DMS153 (cell line): Measurements from ENCODE around the gene OBSL1.

Experiments used
- DNase-seq: peaks from one replicate; lab custom pipeline; 2025; lab: John Stamatoyannopoulos, UW

Gene OBSL1

DNA sequence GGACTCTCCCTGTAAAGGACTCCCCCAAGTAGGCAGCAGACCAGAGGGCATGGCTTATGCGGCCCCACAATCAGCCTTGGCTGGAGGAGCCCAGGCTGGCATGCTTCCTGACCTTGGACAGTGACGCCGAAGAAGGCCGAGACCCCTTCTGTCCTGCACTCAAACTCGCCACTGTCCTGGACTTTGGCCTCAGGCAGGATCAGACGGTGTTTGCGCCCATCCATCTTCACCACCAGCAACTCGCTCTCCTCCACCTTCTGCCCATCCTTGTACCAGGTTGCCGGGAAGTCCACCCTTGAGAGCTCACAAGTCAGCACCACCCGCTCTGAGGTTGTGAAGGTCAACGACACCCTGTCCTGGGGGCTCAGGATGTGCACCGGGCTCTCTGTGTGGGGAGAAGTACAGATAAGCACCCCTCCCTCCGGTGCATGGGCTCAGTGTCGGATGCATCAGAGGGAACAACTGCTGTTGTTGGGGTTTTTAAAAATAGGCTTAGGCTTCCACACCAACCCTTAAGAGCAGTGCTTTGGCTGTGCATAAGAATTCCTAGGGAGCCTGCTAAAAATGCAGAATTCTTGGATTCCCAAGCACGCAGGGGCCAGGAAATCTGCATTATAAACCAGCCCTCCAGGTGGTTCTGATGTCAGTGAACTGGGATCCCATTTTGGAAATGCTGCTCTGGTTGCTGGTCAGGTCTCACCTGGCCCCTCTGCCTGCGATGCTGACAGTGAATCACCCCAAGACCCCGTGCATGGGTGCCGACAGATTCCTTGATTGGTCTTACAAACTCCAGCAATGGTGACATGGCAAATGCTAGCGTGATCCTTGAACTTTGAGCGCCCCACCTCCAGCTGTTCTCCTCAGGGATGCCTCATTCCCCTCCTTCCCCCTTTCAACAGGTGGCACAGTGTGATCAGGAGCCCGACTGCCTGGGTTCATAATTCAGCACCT is 5.9 kb downstream of the OBSL1 start:
- DNase-seq: no peak

DNA sequence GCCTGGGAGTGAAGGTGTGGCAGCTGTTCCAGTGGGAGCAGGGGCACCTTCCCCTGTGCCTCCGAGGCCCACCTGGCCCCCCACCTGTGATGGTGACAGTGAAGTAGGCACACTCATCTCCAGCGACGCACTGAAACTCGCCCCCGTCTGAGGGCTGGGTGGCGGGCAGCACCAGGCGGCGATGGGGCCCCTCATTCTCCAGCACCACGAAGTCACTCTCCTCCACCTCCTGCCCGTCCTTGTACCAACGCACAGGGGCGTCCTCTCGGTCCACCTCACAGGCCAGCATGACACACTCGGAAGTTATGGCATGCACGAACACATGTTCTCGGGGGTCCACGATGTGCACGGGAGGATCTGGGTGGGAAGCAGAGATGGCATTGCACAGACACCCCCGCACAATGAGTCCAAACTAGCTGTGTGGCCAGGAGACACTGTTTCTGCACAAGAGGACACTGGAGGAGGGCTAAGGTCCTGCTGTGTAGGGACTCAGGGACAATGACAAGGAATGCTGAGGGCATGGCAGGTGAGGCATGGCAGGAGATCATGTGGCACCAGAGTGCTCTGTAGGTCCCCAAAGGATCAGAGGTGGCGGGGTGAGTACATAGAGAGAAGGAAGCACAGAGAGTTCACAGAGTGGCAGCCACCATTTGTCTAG is 7.9 kb downstream of the OBSL1 start:
- DNase-seq: no peak

DNA sequence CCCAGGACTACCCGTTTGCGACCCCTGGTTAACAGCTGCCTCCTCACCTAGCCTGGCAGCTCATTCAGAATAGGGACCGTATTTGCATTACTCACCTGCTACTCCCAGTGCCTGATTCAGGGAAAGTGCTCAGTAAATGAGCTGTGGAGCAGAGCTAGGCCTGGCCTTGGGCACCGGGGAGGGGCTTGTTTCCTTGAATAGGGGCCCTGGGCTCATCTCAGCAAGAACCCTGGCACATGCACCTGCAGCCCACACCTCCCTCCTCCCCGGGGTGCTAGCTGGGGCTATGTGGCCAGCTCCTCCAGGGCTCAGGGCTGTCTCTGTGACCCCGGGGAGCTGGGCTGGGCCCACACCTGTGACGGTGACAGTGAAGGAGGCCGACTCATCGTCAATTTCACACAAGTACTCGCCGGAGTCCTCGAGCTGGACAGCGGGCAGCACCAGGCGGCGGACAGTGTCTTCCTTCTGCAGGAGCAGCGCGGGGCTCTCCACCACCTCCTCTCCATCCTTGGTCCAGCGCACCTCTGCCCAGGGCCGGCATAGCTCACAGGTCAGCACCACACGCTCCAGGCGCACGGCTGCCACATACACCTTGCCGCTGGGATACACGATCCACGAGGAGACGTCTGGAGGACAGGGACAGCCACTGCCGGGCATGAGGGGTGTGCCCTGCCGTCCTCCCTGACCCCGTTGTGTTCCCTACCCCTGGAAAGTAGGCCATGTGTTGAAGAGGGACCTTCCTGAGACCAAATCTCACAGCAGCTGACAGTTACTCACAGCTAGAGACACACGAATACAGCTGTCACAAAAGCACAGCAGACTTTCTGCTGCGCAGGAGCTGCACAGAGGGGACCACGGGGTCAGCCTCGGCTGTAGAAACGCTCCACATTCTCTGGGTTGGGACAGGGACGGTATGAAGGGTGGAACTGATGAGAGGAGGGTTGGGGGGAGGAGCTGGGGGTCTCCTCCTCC is 9.0 kb downstream of the OBSL1 start:
- no peak for DNase-seq

DNA sequence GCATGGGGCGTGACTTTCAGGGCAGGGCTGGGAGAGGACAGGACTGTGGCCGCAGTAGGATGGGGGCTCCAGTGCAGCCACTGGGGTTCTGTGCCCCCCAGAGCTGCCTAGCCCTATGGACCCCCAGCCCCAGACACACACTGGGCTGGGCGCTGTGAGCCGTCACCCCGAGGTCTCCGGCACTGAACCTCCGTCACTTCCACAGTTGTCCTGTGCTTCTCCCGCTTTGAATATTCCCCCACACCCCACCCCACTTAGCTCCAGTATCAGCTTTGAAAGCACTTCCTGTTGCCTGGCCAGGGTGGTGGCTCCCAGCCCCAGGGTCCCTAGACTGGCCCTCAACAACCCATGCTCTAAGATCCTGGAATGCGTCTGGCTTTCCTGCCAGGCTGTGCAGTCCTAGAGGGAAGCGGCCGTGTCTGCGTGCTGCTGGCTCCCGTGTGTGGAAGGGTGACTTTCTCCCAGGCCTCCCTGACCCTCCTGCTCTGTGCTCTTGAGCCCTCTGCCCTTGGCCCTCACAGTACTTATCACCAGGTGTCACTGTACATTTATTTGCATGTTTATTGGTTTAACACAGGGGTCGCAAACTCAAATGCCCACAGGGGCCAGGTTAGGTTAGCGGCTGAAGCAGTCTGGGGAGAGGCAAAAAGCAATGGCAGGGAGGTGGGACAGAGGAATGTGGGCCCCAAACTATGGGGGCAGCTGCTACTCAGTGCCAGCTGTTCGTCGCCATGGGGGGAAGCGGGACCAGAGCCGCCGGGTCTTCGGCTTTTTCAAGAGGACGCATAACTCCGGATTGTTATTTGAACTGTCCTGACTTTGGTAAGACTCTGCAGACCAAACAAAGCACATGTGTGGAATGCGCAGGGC is 9.9 kb downstream of the OBSL1 start:
- DNase-seq: no peak

DNA sequence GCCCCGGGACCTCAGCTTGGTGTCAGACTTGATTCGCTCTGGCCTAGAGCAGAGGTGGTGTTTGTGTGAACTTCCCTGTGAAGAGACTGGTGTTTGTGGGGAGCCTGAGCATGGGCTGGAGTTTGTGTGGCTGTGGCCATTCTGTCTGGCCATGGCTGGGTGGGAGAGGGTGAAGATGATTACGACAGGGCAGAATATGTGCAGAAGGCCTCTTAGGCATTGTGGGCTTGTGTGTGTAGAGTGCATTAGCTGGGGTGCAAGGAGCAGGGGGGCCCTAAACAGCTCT is 10.5 kb downstream of the OBSL1 start:
- DNase-seq: no peak

DNA sequence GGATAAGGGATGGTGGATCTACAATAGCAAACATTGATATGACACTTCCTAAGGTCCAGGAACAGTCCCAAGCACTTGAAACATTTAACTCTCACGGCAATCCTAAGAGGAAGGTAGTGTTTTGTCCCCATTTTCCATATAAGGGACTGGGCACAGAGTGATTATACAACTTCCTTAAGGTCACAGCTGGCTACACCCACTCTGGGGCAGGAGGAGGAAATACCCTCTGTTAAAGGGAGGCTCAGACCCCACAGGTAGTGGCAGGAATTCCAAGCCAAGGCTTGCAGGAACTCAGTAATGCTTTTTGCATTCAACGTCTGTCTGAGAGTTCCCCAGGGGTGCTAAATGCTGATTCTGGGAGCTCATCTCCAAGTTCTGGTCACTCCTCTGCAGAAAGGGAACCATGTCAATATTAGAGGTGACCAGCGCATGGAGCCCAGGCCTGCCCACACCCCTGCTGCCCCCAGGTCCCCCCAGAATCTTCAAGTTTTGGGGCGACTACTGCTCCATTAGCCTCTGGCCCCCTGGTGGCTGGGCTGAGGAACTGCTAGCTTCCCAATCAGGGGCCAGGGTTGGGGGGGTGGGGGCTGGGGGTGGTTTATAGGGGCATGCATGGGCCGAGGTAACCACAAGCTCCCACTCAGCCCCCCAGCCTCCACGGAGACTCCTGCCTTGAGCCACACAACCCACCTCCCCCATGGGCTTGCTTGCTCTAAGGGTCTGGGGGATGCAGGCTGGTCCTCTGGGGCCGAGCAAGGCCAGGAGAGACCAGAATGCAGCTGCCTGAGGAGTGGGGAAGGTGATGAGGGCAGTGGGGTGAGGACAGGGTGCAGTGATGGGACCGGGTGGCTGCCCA is 11.1 kb downstream of the OBSL1 start:
- DNase-seq: no peak

DNA sequence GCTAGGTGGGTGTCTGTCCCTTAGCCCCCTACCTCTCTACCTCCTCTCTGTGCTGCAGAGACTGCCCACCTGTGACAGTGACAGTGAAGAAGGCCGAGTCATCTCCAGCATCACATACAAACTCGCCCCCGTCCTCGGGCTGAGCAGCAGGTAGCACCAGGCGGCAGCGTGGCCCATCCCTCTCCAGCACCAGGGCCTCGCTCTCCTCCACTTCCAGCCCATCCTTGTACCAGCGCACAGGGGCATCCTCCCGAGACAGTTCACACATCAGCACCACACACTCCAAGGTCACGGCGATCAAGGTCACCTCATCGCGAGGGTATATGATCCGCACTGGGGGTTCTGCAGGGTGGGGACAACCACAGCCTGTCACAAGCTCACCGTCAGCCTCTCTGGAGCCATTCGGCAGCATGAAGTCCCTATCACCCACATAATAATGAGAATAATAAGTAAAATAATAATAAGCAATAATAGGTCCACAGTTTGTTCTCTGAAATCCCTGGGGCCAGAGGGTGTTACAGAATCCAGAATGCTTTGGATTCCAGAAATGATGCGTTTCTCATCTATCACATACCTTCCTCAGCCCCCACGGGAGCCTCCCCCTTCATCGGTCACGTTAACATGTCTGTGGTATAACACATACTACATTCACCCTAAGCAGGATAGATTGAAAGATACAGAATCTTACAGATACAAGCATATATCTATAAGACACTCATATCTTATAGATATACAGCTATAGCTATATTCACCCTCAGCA is 12.0 kb downstream of the OBSL1 start:
- no peak for DNase-seq

DNA sequence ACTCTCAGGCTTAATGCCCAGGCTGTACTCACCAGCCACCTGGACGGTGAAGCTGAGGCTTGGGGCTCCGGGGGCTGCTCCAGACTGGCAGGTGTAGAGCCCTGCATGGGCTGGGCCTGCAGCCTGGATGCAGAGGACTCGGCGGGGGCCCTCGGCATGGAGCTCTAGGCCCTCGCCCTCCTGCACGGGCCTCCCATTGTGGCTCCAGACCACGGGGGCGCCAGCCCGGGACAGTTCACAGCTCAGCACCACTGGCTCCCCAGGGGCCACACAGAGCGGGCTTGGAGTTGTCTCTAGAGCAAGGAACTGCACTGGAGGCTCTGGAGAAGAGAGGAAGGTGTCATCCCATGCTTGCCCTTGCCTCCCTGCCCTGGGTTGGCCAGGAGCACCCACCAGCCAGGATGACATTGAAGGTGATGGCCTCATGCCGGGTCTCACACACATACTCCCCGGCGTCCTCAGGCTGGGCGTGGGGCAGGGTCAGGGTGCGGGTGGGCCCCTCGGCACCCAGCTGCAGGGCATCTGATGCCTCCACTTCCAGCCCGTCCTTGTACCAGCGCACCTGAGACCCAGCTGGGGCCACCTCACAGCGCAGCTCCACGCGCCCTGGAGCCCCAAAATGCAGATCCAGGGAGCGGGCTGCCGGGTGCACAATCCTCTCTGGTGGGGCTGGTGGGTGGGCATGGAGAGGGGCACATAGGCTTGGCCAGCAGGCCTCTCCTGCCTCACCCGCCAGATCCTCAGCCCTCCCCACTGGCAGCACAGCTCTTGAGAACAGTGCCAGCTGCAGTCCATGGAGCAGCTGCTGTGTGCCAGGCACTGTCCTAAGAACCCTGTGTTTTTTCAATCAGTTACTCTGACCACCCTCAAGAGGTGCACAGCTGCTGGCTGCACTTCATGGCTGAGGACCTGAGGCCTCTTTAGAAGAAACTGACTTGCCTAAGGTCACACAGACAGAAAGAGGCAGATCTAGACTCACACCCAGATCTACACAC is 13.3 kb downstream of the OBSL1 start:
- DNase-seq: no peak

DNA sequence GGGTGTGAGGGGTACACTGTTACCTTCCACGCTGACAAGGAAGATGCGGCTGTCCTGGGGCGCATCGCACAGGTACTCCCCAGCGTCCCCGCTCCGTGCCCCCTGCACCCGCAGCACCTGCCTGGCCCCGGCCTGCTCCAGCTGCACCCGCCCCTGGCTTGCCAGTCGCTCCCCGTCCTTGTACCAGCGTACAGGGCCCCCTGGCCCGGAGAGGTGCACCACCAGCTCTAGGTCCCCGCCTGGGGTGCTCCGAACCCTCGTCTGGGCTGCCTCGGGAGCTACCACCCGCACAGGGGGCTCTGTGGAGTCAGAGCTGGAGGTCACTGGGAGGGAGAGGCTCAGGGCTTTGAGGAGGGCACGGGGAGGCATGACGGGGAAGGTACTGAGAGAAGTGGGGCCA is 14.0 kb downstream of the OBSL1 start:
- no peak for DNase-seq

DNA sequence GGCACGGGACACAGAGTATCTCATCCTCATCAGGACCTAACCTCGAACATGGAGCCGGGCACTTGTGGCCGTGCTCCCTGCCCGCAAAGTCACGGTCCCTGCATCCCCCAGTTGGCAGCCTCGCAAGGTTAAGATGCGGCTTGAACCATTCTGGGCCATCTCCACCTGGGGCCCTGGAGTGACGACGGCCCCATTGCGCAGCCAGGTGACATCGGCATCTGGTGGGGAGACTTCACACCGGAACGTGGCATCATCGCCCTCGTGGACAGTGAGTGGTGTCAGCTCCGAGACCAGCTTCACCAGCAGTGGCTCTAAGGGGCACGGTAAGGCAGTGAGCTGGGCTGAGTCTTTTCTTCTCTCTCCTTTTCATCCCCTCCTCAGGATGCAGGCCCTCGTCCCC is 14.9 kb downstream of the OBSL1 start:
- no peak for DNase-seq

DNA sequence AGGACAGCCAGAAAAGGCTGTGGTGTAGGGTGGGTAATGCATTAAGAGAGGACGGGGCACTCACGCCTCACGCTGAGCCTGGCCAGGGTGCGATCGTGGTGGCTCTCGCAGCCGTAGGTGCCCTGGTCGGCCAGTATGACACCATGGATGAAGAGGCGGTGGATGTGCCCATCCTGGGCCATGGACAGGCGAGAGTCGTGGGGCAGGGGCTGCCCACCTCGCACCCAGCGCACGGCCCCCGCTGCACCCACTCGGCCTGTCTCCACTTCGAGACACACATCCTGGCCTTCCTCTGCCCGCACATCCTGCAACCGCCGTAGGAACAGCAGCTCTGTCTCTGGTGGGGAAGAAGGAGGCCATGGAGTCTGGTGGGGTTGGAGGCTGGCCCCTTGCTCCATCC is 15.4 kb downstream of the OBSL1 start:
- DNase-seq: no peak

DNA sequence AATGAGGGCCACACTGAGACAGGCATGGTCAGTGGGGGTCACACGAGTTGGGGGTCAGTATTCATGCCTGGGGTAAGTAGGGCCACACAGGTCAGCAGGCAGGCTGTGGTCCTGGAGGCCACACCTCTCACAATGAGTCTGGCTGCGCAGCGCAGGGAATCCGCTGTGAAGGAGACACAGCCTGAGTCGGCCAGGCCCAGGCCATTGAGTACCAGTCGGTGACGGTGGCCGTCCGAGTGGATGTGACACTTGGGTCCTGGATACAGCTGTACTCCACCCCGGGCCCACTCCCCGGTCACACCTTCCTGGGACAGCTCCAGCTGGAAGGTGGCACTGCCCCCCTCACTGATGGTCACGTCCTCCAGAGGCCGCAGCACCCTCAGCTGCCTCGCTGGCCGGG is 17.0 kb downstream of the OBSL1 start:
- no peak for DNase-seq

DNA sequence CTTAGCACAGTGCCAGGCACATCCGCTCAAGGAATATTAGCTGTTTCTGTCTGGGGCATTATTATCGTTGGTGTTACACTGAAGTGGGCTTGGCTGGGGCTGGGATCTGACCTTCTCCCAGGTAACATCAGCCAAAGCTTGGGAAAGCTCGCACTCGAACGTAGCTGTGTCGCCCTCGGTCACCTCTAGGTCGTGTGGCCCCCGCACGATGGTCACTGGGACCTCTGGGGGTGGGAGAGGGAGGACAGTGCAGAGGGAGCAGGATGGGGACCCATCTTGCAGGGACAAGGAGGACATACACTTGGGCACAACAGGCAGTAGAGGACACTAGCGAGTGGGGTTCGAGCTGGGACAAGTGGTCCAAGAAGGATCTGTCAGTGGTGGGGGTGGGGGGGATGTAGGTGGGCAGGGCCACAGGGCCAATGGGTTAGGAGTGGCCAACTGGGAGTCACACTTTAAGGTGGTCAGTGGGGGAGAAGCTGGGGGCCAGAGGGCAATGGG is 17.8 kb downstream of the OBSL1 start:
- no peak for DNase-seq

DNA sequence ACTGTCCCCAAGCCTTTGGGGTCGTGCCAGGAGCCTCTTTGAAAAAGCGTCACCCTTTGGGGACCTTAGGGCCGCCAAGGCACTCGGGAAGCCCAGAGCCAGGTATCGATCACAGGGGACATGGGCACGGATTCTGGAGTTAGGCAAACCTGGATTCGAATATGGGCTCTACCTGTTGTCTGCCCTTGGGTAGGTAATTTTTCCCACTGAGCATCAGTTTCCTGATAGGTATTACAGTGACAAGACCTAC is 18.2 kb downstream of the OBSL1 start:
- no peak for DNase-seq

DNA sequence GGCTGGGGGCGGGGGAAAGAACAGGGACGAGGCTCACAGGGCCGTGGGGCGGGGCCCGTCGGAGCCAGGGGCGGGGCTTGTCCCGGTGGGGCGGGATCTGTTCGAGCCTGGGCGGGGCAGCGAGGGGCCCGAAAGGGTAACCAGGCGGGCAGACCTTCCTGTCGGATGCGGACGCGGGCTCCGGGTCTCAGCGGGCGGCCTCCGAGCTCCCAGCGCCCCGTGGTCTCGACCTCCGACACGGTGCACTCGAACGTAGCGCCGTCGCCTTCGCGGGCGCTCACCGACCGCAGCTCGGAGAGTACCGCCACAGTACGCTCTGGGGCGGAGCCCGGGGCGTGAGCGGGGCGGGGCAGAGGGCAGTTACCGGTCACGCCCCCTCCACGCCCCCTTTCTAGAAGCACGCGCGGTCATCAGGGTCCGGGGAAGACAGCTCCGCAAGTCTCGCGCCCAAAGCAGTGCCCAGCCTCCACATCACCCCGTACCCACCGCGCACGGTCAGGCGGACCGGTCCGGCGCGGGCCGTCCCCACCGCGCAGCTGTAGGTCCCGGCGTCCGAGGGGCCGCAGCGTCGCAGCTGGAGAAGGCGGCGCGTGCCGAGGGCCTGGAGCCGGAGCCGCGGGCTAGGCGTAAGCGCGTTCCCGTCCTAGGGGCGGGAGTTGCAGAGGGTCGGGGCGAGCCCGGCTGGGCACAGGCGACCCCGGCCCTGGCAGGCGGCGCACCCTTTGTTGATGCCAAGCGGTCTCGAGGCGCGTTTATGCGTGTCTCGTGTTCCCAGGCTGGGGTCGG is 18.8 kb downstream of the OBSL1 start:
- peak; percentile 74 for DNase-seq

DNA sequence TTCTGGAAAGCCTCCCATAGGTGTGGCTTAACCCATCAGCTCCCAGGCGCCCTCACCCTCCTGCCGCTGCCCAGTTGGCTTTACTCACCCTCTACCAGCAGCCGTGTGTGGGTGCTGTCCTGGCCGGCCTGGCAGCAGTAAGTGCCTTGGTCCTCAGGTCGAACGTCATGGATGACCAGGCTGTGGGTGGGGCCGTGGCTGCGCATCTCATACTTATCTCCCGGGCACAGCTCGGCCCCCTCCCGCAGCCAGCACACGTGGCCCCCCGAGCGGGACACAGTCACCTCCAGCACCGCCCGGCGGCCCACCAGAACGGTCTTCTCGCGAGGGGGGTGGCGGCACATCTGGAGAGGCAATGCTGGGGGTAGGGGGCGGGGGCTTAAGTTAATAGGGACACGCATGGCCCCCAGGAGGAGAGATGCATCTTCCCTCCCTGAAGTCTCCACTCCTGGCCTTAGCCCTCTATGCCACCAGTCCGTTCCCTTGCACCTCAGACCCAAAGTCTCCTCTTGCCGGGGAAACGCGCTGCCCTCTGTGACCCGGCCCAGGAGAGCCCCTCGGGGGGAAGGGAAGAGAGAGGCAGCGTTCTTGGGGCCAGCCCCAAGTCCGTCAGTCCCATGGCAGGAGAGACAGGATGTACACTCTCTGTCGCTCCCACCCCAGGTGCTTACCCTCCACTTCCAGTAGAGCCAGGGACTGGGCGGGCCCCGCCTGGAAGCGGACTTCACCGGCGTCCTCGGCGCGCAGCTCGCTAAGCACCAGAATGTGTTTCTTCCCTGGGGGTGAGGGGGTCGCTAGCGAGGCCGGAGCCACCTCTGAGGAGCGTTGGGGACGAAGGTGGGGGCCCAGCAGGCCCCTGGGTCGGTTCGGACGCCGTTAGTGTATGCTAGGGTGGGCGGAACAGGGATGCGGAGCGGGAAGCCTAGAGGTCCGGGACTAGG is 19.6 kb downstream of the OBSL1 start:
- peak; percentile 43 for DNase-seq

DNA sequence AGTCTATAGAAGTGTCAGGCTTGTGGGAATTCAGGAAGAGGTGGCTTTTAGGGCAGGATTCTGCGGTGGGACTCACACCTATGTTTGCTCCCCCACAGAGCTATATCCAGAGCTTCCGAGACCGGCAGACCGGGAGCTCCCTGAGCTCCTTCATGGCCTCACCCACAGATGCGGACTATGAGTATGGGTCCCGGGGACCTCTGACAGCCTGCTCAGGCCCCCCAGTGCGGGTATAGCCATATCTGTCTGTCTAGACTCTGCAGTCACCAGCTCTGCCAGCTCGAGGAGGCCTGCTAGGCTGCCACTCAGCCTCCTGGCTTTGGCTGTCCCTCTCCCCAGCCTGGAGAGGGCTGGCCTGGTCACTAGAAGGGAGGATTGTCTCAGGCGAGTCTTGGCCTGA is 21.7 kb downstream of the OBSL1 start:
- no peak for DNase-seq
